ENCODE data around the gene DLEC1. TPM values are rescaled to one million over a fixed set of nuclear protein-coding genes. Genes with fewer than 3 reads are reported as not detected.

The DLEC1 gene
- total RNA-seq, 2 donors from 2014 or later: 0.43 to 0.81 TPM

DNA sequence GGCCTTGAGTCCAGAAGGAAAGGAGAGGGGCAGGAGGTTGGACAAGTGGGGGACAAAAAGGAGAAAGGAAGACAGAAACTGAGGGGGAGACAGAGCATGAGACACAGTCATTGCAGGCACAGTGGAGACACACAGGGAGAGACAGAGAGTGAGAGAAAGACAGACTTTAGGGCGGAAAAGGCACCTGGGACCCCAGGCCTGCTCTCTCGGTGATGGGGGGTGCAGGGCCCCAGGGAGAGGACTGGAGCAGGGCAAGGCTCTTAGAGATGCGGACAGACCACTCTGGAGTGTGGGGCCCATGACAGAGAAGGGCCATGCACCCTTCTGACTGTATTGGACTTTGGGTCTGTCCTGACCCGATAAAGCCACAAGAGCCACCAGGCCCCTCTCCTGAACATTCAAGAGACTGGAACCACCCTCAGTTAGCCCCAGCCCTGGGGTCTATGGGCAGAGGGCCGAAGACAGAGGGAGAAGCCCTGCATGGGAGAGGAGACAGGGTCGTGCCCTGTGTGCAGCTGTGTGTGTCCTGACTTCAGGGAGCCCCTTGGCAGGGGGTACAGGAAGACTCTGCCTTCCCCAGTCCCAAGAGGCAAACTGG, 22.1 kb upstream of the DLEC1 start:
- H3K4me1 Mint-ChIP-seq (ENCODE audit: low read depth): no peaks in the 10 kb centered on the region
- H3K27ac Mint-ChIP-seq: no peak overlapping the region
- H3K4me3 Mint-ChIP-seq: no peak overlapping the region
- ATAC-seq (replicated peaks in 1 of 2) (no peak), DNase-seq (no peak)
- no peaks in the 10 kb centered on the region for H3K9me3 Mint-ChIP-seq
- peaks cover 6 to 8% of the 10 kb centered on the region in 2 donors for H3K36me3 Mint-ChIP-seq (ENCODE audit: insufficient read depth in 2 of 2)
- no peaks in the 10 kb centered on the region for H3K27me3 Mint-ChIP-seq (ENCODE audit: low read depth)

DNA sequence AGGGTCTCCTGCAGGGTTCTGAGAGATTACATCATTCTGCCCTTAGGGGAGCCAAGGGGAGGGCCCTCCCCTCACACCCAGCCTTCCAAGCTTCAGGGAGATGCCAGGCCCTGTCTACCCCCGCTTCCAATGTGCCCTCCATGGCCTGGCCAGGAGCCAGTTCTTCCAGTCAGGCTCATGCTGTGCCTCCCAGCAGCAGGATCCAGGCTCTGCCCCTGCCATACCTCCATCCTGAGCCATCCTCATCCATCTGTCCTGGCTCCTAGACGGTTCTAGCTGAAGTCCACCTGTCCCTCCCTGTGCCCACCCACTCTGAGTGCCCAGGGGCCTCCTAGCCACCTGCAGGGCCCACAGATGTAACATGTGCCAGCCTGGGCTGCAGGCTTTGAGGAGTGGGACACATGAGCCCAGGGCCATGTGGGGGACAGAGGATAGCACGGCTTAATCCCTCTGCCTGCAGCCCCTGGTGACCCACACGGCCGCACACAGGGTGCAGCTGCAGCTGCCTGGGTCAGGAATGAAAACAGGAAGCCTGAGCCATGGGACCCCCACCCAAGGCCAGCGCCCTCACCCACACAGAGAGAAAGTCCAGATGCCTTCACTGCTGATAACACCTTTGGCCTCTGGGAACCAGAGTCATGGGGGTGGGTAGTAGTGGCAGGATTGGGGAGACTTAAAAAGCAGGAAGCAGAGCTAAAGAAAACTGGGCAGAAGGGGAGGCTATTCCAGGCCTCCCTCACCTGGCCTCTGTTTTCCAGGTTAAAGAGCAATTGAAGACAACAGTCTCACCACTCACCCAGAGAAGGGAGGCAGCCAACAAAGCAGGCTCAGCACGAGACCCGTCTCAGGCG, 21.3 kb upstream of the DLEC1 start:
- Mint-ChIP-seq H3K4me3 (no peak overlapping the region), H3K4me1 (ENCODE audit: low read depth) (no peaks in the 10 kb centered on the region), H3K9me3 (no peaks in the 10 kb centered on the region), H3K27ac (no peak overlapping the region), H3K27me3 (ENCODE audit: low read depth) (no peaks in the 10 kb centered on the region), H3K36me3 (ENCODE audit: insufficient read depth in 2 of 2) (peaks cover 6 to 8% of the 10 kb centered on the region in 2 donors)
- ATAC-seq (replicated peaks in 1 of 2) (peak in 1 of 2 donors; percentile 26), DNase-seq (no peak)

DNA sequence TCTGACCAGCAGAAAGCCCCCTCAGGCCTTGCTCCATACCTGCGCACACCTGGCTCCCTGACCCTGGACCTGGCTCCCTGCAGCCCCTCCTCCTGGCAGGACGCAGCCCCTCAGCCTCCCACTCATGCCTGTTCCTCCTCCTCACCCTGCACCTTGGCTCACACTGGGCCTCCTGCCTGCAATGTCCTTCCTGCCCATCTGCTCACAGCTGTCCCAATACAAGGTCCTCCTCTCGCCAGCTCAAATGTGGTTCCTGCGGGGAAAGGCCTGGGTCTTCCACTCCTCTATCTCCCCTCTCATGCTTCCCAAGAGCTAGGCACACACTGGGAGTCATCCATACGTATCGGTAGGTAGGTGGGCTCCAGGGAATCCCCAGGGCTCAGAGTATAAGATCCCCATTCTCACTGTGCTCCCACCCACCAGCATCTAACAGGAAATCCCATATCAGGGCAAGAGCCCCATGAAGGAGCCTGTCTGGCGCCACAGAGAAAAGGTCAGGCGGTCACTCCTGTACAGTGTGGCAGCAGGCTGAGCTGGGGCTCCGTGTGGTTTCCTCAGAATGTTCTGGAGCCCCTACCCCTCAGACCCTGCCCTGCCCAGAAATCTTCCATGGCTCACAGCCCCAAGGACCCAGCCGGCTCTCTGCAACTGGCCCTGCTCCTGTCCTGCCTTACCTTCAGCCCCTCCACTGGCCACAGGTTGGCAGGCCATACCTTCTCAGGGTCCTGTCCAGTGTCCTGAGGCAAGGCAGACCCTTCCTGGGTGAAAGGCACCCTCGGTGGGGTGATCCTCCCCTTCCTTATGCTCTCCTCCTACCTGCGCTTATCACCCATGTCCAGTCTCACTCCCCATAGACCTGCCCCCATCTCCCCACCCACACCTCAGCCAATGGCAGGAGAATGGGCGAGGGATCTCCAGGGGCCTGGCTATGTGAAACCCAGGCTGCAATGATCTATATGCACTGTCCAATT, 20.4 kb upstream of the DLEC1 start:
- no peak overlapping the region for H3K27ac Mint-ChIP-seq
- ATAC-seq (replicated peaks in 1 of 2) (no peak), DNase-seq (no peak)

DNA sequence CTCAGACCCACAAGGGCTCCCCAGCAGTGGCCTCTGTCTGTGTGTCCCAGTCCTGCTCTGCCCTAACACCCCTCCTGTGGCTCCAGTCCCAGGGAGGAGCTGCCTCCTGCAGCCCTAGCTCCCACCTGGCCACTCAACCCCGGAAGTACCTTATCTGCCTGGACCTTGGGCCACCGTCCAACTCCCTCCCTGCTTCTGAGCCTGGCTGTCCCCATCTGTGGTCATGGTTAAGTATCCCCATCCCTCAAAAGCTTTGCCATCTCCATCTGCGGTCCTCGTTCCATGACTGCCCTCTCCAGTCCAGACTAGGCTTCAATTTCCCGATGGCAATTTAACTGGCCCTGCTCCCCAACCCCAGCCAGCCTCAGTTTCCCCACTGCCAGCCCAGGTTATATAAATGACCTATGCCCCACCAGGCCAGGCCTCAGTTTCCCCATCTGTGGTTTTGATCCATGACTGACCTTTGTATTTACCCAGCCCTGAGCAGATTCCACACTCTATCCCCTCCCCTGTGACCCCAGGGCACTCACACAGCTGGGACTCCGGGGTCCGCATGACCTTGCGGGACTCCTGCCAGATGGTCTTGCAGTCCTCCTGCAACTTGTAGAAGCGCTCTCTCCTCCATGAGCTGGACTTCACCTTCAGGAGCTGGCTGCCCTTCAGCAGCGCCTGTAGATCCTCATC, 19.2 kb upstream of the DLEC1 start:
- DNase-seq (no peak), ATAC-seq (replicated peaks in 1 of 2) (no peak)
- Mint-ChIP-seq H3K27me3 (ENCODE audit: low read depth) (no peaks in the 10 kb centered on the region), H3K4me1 (ENCODE audit: low read depth) (peaks cover 20% of the 10 kb centered on the region), H3K36me3 (ENCODE audit: insufficient read depth in 2 of 2) (peaks cover 7 to 8% of the 10 kb centered on the region in 2 donors), H3K27ac (no peak overlapping the region), H3K4me3 (no peak overlapping the region), H3K9me3 (no peaks in the 10 kb centered on the region)

More for the DNA sequence above, 20.4 kb upstream of the DLEC1 start:
- H3K4me3 Mint-ChIP-seq: no peak overlapping the region
- no peaks in the 10 kb centered on the region for H3K27me3 Mint-ChIP-seq (ENCODE audit: low read depth)
- no peaks in the 10 kb centered on the region for H3K9me3 Mint-ChIP-seq
- peaks cover 8% of the 10 kb centered on the region for H3K4me1 Mint-ChIP-seq (ENCODE audit: low read depth)
- H3K36me3 Mint-ChIP-seq (ENCODE audit: insufficient read depth in 2 of 2): peaks cover 6 to 8% of the 10 kb centered on the region in 2 donors

DNA sequence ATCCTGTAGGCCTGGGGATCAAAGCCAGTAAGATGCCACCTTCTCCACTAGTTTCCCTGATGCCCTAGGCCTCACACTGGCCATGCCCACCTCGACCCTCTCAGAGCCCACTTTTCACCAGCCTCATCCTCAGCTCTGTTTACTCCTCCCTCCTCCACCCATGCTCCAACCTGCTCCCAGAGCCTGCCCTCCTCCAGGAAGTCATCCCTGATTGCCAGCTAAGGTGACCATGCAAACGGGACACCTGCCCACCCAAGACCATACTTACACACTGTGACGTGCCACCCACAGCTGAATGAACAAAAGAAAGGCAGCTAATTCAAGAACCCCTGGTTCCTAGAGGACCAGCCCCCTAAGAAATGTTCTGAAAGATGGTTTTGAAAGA, 18.7 kb upstream of the DLEC1 start:
- no peak for ATAC-seq (replicated peaks in 1 of 2)
- no peak for DNase-seq
- H3K4me1 Mint-ChIP-seq (ENCODE audit: low read depth): peaks cover 21% of the 10 kb centered on the region
- no peaks in the 10 kb centered on the region for H3K27me3 Mint-ChIP-seq (ENCODE audit: low read depth)
- no peak overlapping the region for H3K27ac Mint-ChIP-seq
- H3K9me3 Mint-ChIP-seq: no peaks in the 10 kb centered on the region
- H3K36me3 Mint-ChIP-seq (ENCODE audit: insufficient read depth in 2 of 2): peaks cover 6 to 7% of the 10 kb centered on the region in 2 donors
- H3K4me3 Mint-ChIP-seq: no peak overlapping the region

DNA sequence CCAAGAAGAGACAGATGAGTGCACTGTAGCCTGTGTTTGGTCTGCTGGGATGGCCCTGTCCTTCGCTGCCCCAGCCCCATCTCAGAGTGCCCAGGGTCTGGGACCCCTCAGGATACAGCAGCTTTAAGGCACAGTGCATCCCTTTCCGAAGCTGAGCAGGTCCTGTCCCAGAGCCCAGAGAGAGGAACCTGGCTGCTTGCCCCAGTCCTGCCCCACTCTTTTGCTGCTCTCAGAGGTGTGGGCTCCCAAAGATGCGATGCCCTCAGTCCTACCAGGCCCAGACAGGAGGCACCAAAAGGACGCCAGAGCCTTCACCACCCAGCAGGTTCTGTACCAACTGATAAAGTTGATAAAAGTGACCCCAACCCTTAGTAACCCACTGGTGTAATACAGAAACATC, 17.8 kb upstream of the DLEC1 start:
- DNase-seq (no peak), ATAC-seq (replicated peaks in 1 of 2) (no peak)
- H3K4me3 Mint-ChIP-seq: no peak overlapping the region
- peaks cover 29% of the 10 kb centered on the region for H3K4me1 Mint-ChIP-seq (ENCODE audit: low read depth)
- H3K27ac Mint-ChIP-seq: no peak overlapping the region
- no peaks in the 10 kb centered on the region for H3K27me3 Mint-ChIP-seq (ENCODE audit: low read depth)
- peaks cover 3 to 4% of the 10 kb centered on the region in 2 donors for H3K36me3 Mint-ChIP-seq (ENCODE audit: insufficient read depth in 2 of 2)
- no peaks in the 10 kb centered on the region for H3K9me3 Mint-ChIP-seq

DNA sequence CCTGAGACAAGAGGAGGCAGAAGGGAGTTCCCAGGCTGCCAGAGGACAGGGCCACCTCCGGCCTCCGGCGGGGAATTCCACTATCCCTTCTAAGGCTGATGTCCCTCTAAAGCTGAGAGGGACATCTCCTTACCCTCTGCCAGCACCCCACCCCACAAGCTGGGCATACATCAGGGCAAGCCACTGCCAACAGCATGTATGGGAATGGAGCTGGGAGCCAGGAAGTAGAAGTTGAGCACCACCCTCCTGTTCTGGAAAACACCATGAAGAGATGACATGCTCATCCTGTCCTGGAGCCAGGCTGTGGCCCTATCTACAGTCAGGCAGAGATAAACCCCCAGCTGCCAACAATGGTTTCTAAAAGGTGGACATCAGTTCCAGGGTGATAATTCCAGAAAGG, 16.7 kb upstream of the DLEC1 start:
- no peak overlapping the region for H3K27ac Mint-ChIP-seq
- no peaks in the 10 kb centered on the region for H3K9me3 Mint-ChIP-seq
- no peak for DNase-seq
- no peak for ATAC-seq (replicated peaks in 1 of 2)
- H3K36me3 Mint-ChIP-seq (ENCODE audit: insufficient read depth in 2 of 2): peaks cover 0 to 1% of the 10 kb centered on the region in 2 donors
- no peaks in the 10 kb centered on the region for H3K27me3 Mint-ChIP-seq (ENCODE audit: low read depth)
- no peak overlapping the region for H3K4me3 Mint-ChIP-seq
- H3K4me1 Mint-ChIP-seq (ENCODE audit: low read depth): peaks cover 29% of the 10 kb centered on the region

DNA sequence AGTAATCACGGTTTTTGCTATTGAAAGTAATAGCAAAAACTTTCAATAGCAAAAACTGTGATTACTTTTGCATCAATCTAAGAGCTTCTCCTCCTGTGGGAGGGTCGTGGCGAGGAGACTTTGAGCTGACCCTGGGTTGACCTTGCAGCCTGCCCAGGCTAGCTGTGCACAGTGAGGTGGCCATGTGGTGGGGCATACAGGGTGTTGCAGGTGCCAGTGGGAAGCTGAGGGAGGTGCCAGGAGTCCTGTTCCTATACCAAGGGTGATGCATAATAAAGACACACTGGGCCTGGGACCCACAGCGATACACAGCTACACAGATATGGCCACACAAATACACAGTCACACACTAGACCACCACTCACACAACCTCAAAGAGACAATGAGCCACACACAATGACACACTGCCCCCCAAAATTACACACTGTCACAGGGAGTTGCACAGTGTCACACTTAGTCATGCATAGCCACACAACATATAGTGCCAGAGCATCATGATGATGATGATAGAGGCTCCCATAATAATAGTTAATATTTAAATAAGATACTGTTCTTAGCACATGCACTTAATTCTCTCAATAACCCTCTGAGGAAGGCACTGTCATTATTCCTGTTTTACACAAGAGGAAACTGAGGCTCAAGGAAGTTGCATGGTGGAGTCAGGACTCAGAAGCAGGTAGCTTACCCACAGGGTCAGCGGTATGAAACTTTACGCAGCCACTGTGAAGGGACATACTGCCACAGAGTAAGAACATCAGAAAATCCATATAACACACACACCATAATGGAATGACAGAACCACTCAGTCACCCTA, 15.9 kb upstream of the DLEC1 start:
- Mint-ChIP-seq H3K27me3 (ENCODE audit: low read depth) (peaks cover under 1% of the 10 kb centered on the region), H3K4me1 (ENCODE audit: low read depth) (peaks cover 29% of the 10 kb centered on the region), H3K27ac (no peak overlapping the region), H3K4me3 (peak overlapping the region; percentile 62 to 97), H3K9me3 (no peaks in the 10 kb centered on the region), H3K36me3 (ENCODE audit: insufficient read depth in 2 of 2) (peaks cover 0 to 1% of the 10 kb centered on the region in 2 donors)
- DNase-seq (no peak), ATAC-seq (replicated peaks in 1 of 2) (no peak)

DNA sequence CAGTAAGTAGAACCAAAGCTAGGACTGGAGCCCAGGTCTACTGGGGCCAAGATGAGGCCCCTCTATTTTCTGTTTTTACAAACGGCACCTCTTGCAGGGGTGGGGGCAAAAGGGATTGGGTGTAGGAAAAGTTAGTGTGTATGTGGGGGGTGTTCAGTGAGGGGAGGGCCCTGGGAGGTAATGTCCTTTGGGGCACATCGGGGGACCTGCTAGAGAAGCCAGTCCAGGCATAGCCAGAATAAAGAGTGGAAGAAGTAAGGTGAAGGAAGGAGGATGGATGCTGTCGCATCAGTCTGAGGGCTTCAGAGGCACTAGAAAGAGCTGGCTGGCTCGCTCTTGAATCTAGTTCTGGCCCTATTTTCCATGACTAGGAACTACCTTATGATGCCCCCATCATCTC, 12.2 kb upstream of the DLEC1 start:
- no peak for ATAC-seq (replicated peaks in 1 of 2)

DNA sequence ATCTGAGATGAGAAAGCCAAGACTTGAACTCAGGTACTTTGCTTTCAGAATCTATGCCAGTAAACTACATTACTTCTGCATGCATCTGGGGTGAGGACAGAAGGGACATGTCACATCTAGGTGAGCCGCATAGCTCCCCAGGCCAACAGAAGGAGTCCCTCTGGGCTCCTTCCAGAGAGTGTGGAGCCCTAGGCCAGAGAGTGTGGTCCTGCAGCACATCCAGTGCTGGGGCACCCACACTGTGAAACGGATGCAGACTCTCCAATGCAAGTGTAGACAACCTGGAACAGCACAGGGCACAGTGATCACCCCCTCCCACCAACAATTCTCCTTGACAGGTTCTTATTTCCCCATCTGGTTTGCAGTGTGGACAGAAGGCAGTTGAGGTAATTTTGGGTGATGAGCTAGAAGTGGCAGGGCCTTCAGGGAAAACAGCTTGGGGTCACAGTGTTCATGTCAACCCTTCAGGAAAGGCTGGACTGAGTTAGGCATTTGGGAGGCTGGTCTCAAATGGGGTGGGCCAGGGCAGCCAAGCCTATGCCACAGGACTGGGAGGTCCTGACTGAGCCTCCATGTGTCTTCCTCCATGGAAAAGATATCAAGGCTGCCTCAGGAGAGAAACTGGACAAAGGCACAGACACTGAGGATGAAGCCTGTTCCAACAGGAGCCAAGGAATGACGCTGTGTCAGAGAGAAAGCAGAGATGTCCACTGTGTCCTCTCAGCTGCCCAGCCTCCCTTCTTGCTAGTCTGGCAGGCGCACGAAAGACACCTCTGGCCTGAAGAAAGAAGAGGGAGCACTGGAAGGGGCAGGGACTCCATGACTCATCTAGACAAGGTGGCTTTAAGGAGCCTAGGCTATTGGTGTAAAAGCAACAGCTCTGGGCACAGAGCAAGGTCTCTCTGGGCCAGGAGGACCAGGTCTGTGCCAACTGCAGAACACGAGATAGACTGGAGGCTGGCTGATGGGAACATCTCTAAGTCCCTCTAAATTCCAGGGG, 11.2 kb upstream of the DLEC1 start:
- Mint-ChIP-seq H3K9me3 (no peaks in the 10 kb centered on the region), H3K27me3 (ENCODE audit: low read depth) (peaks cover 23% of the 10 kb centered on the region), H3K4me1 (ENCODE audit: low read depth) (peaks cover 46% of the 10 kb centered on the region), H3K27ac (no peak overlapping the region), H3K36me3 (ENCODE audit: insufficient read depth in 2 of 2) (peaks cover 2 to 6% of the 10 kb centered on the region in 2 donors), H3K4me3 (peak overlapping the region; percentile 69 to 76)
- DNase-seq: no peak
- no peak for ATAC-seq (replicated peaks in 1 of 2)

More for the DNA sequence above, 12.2 kb upstream of the DLEC1 start:
- Mint-ChIP-seq H3K9me3 (no peaks in the 10 kb centered on the region), H3K27ac (no peak overlapping the region), H3K36me3 (ENCODE audit: insufficient read depth in 2 of 2) (peaks cover 2 to 6% of the 10 kb centered on the region in 2 donors), H3K4me3 (no peak overlapping the region), H3K27me3 (ENCODE audit: low read depth) (peaks cover 20% of the 10 kb centered on the region), H3K4me1 (ENCODE audit: low read depth) (peaks cover 46% of the 10 kb centered on the region)
- no peak for DNase-seq

Data from activated T-cell treated with anti-CD3 and anti-CD28 coated beads, Interleukin-2, amount 50 U/mL, for 72 hours (primary cell).